Measurements from ENCODE around the gene CDK9.

- no peak for TF ChIP-seq CTCF (IDR thresholded peaks at IDR 0.05; ENCODE audit: low read depth, low read length)
- no peak for TF ChIP-seq EZH2phosphoT487 (IDR thresholded peaks at IDR 0.05; ENCODE audit: low read depth)
Observed at GRCh38 chr9:127751269-127752054, 34.4 kb upstream of the CDK9 start.
